HG02798 (cell line): ENCODE results near the gene CD200.
A peak's percentile ranks its signal among the peaks of the same experiment; 100 is the strongest.
"Not testable (repeated sequence)": the region's sequence is repeated elsewhere in the genome, so short reads cannot be mapped to it uniquely, and the experiment has no call there.

ENCODE experiments used
- ATAC-seq: cut with Tn5 transposase; IDR thresholded peaks from one replicate; pipeline ENCODE4 v1.9.1; 2021; ENCODE audit warnings: mild to moderate bottlenecking; ENCODE audit not compliant: unreplicated experiment, poor library complexity

CD200 gene

GRCh38 chr3:112404924-112405549 is 72.1 kb downstream of the CD200 start:
- not testable (repeated sequence) for ATAC-seq

- ATAC-seq: peak; percentile 47
Observed at GRCh38 chr3:112405845-112406244, 72.9 kb downstream of the CD200 start.

GRCh38 chr3:112407214-112407887 is 74.4 kb downstream of the CD200 start:
- peak; percentile 54 for ATAC-seq

- ATAC-seq: peak; percentile 33
Observed at GRCh38 chr3:112407888-112408702, 75.1 kb downstream of the CD200 start.

GRCh38 chr3:112409041-112409440 is 76.1 kb downstream of the CD200 start:
- ATAC-seq: no peak

GRCh38 chr3:112411425-112411824 is 78.5 kb downstream of the CD200 start:
- no peak for ATAC-seq
